Nephron progenitor cell (in vitro differentiated cells): Measurements from ENCODE around the gene GRIN1.
A peak's percentile ranks its signal among the peaks of the same experiment; 100 is the strongest.

Experiments used
- DNase-seq: peaks from one replicate; pipeline ENCODE4 v3.0.0; 2021
- H3K27ac Mint-ChIP-seq: 2 replicates; pipeline ENCODE4 v1.8.0; 2021; ENCODE audit warnings: mild to moderate bottlenecking, moderate library complexity, mixed read lengths
- H3K27me3 Mint-ChIP-seq: 2 replicates; pipeline ENCODE4 v1.8.0; 2021; ENCODE audit warnings: mild to moderate bottlenecking, low read depth, mixed read lengths; ENCODE audit not compliant: poor library complexity
- H3K36me3 Mint-ChIP-seq: 2 replicates; pipeline ENCODE4 v1.8.0; 2021; ENCODE audit warnings: low read depth, mixed read lengths
- H3K4me1 Mint-ChIP-seq: 2 replicates; pipeline ENCODE4 v1.8.0; 2021; ENCODE audit warnings: mixed read lengths
- H3K4me3 Mint-ChIP-seq: 2 replicates; pipeline ENCODE4 v1.8.0; 2021; ENCODE audit warnings: mild to moderate bottlenecking, moderate library complexity, mixed read lengths
- H3K9me3 Mint-ChIP-seq: 2 replicates; pipeline ENCODE4 v1.8.0; 2021; ENCODE audit warnings: mild to moderate bottlenecking, moderate library complexity, mixed read lengths
- CTCF ChIP-seq: fragments of 200-600 bp; sonication (generic); IDR thresholded peaks from 2 replicates; pipeline ENCODE4 v1.5.0; 2021; ENCODE audit warnings: antibody characterized with exemption

The GRIN1 gene

GRCh38 chr9:137206602-137207001 is 67.6 kb downstream of the GRIN1 start:
- Mint-ChIP-seq H3K27me3 (no peaks in the 10 kb centered on the region), H3K27ac (peak overlapping the region; percentile 76)

GRCh38 chr9:137211532-137211931 is 72.6 kb downstream of the GRIN1 start:
- H3K27me3 Mint-ChIP-seq: no peaks in the 10 kb centered on the region
- peaks cover 12% of the 10 kb centered on the region for H3K4me1 Mint-ChIP-seq
- peaks cover 14% of the 10 kb centered on the region for H3K36me3 Mint-ChIP-seq
- H3K9me3 Mint-ChIP-seq: no peaks in the 10 kb centered on the region
- no peak for DNase-seq
- no peak overlapping the region for H3K4me3 Mint-ChIP-seq
- TF ChIP-seq CTCF: no peak
- H3K27ac Mint-ChIP-seq: no peak overlapping the region

More at GRCh38 chr9:137206602-137207001, 67.6 kb downstream of the GRIN1 start:
- TF ChIP-seq CTCF: no peak
- Mint-ChIP-seq H3K36me3 (peaks cover 10% of the 10 kb centered on the region), H3K4me1 (peaks cover 46% of the 10 kb centered on the region), H3K9me3 (no peaks in the 10 kb centered on the region), H3K4me3 (peak overlapping the region; percentile 96)
- DNase-seq: no peak

- Mint-ChIP-seq H3K4me3 (no peak overlapping the region), H3K27ac (no peak overlapping the region), H3K27me3 (no peaks in the 10 kb centered on the region), H3K36me3 (peaks cover 8% of the 10 kb centered on the region), H3K9me3 (no peaks in the 10 kb centered on the region), H3K4me1 (peaks cover 7% of the 10 kb centered on the region)
- DNase-seq: no peak
- no peak for TF ChIP-seq CTCF
These were observed 73.6 kb downstream of the GRIN1 start for GRCh38 chr9:137212520-137212919.

GRCh38 chr9:137213160-137214060 is 74.5 kb downstream of the GRIN1 start:
- no peaks in the 10 kb centered on the region for H3K27me3 Mint-ChIP-seq
- H3K27ac Mint-ChIP-seq: peak overlapping the region; percentile 46
- H3K4me1 Mint-ChIP-seq: peaks cover 5% of the 10 kb centered on the region
- H3K9me3 Mint-ChIP-seq: no peaks in the 10 kb centered on the region
- DNase-seq: no peak
- no peak overlapping the region for H3K4me3 Mint-ChIP-seq
- H3K36me3 Mint-ChIP-seq: peaks cover 4% of the 10 kb centered on the region
- TF ChIP-seq CTCF: no peak

- DNase-seq: no peak
- no peak overlapping the region for H3K27ac Mint-ChIP-seq
- H3K9me3 Mint-ChIP-seq: no peaks in the 10 kb centered on the region
- no peak for TF ChIP-seq CTCF
- H3K4me3 Mint-ChIP-seq: no peak overlapping the region
- H3K36me3 Mint-ChIP-seq: peaks cover 4% of the 10 kb centered on the region
- H3K4me1 Mint-ChIP-seq: peaks cover 9% of the 10 kb centered on the region
- no peaks in the 10 kb centered on the region for H3K27me3 Mint-ChIP-seq
These were observed 75.7 kb downstream of the GRIN1 start for GRCh38 chr9:137214620-137215019.
